OCI-LY7 (cell line): ENCODE data around the gene TMEM213.

Experiments
- CTCF ChIP-seq: fragments of 200-600 bp; sonication (generic); conservative IDR thresholded peaks from 2 replicates; pipeline ENCODE4 v1.5.1; 2014; ENCODE audit warnings: mild to moderate bottlenecking, antibody characterized with exemption, low read length, moderate library complexity, mixed read lengths
- EZH2phosphoT487 ChIP-seq: fragments of 200-600 bp; sonication (generic); IDR thresholded peaks from 2 replicates; pipeline ENCODE4 v1.6.1; 2018; ENCODE audit warnings: low read depth, borderline replicate concordance, mild to moderate bottlenecking, mixed run types, antibody characterized with exemption, low read length, moderate library complexity, mixed read lengths

- TF ChIP-seq CTCF (no peak), EZH2phosphoT487 (no peak)
Observed at GRCh38 chr7:138852469-138852868, 54.7 kb downstream of the TMEM213 start.
